ENCODE measurements around the gene CRYZL1.

The CRYZL1 gene

DNA sequence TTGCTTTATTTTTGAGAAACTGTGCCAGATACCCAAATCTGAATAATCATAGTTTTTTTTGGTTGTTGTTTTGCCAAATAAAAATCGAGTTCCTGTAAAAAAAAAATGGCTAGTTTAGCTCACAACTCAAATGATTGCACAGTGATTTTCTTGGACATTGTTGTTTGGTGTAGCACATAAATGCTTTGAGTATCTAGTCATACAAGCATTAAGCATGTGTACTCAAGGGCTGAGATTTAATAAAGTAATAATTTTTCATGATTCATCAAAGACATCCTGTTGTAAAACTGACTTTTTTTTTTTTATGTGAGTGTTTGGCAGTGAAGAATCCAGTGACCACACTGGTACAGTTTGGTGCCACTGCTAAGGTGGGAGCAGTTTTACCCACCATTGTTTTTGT lies 19.6 kb upstream of the CRYZL1 start:
- no peak for DNase-seq (ENCODE audit: low read depth)

DNA sequence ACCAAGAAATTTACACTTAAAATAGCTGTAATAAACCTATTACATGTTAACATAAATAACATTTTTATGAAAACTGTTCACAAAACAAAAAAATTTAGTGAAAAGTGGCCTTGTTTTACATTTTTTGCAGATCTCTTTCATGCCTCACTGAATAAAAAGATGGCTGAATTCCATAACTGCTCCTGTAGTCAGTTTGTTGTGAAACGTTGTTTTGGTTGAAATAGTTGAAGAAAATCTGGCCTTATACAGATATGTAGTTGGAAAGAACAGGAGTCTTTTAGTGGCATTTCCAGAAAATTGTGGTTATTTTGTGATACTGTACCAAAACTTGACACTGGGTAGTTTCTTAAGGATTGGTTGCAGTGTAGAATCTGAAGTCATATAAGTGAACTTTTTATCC lies 18.9 kb upstream of the CRYZL1 start:
- no peak for DNase-seq (ENCODE audit: low read depth)

- DNase-seq (ENCODE audit: low read depth) = no peak
These were observed 18.0 kb upstream of the CRYZL1 start for GRCh38 chr21:33659568-33659949.

- DNase-seq (ENCODE audit: low read depth) = no peak
These were observed 17.5 kb upstream of the CRYZL1 start for GRCh38 chr21:33658919-33659567.

DNA sequence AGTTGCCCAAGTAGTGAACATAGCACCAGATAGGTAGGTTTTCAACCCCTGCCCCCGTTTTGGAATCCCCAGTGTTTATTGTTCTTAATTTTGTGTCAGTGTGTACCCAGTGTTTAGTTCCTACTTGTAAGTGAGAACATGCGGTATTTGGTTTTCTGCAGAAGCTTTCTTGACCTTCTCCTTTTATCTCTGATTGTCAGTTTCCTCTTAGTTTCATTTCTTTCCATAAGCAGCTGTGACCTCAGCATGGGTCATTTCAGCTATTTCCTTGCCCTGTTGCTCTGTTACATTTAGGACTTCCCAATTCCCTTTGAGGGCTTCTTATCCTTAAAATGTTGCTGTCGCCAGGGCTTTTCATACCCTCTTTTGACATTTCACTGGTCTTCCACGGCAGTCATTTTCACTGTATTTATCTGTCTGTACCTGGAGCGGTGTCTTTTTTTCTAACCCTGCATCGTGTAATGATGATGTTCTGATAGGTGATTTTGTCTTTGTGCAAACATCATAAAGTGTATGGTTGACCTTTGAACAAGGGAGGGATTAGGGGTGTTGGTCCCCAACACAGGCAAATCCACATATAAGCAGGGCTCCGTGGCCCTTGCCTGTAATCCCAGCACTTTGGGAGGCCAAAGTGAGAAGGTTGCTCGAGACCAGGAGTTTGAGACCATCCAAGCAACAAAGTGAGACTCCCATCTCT lies 15.7 kb upstream of the CRYZL1 start:
- DNase-seq (ENCODE audit: low read depth) = no peak

DNA sequence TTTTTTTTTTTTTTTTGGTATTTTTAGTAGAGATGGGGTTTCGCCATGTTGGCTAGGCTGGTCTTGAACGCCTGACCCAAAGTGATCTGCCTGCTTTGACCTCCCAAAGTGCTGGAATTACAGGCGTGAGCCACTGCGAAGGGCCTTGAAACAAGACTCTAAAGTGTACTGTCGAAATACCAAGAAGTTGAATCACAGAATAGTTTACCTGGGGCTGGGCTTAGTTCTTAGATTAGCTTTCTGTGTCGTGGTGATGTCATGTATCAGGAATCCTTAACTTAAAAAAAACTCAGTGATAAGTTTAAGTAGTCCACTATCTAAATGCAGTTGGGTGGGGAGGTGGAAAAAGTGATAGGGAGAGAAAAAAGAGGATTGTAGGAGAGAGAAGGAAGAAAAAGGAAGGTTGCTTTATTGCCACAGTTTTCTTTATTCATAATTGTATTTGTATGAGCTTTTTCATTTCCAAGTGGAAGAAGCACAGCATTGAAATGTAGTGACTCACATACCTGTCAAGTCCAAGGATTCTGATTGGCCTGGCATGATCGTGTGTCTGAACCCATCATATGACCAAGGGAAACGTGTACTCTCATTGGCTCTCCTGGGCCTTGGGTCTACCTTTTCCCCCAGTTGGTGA lies 14.2 kb upstream of the CRYZL1 start:
- DNase-seq (ENCODE audit: low read depth) = no peak

GRCh38 chr21:33654412-33654811 lies 12.9 kb upstream of the CRYZL1 start:
- DNase-seq (ENCODE audit: low read depth) = no peak

- DNase-seq (ENCODE audit: low read depth) = no peak
These were observed 10.6 kb upstream of the CRYZL1 start for GRCh38 chr21:33651965-33652680.

GRCh38 chr21:33650929-33651509 lies 9.5 kb upstream of the CRYZL1 start:
- no peak for DNase-seq (ENCODE audit: low read depth)

DNA sequence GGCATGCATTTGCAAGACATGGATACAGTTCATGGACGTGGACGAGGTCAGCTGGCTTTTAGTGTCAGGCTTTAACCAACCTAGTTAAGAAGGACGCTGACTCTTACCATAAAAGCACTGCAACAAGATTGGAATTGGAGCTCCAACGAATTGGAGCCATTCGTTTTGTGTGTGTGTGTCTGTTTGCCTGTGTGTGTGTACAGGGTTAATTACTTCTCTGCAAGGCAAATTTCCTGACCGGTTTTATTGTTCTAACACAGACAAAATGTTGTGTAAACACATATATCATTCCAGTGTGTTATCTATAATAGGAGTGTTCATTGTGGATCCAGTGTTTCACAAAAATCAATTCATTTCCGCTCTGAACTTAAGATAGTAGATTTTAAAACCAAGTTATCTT lies 8.7 kb upstream of the CRYZL1 start:
- no peak for DNase-seq (ENCODE audit: low read depth)

GRCh38 chr21:33648555-33648954 lies 7.0 kb upstream of the CRYZL1 start:
- DNase-seq (ENCODE audit: low read depth) = no peak

DNA sequence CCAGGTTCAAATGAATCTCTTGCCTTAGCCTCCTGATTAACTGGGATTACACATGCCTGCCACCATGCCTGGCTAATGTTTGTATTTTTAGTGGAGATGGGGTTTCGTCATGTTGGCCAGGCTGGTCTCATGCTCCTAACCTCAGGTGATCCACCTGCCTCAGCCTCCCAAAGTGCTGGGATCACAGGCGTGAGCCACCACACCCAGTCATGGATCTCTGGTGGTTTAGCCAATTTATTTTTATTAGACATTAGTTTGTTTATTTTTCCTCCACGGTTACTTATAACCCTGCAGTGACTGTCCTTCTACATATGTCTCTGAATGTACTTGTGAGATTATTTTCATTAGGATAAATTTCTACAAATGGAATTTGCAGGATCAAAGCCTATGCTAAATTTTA lies 6.0 kb upstream of the CRYZL1 start:
- DNase-seq (ENCODE audit: low read depth) = no peak

DNA sequence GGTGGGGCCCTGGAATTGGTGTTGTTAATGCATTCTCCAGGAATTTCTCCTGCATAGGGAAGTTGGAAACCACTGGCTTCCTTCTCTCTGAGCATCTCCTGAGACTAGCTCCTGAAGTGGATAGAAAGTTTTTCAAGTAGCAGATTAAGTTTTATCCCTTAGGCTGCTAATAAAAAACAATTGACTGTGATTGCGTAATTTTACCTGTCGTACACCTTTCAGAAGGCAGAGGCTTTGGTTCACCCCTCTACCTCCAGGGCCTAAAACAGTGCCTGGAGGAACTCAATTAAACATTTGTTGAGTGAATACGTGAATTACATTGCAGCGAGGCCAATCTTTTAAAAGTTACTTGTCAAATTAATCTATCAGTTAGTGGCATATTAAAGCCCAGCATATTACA lies 4.2 kb upstream of the CRYZL1 start:
- no peak for DNase-seq (ENCODE audit: low read depth)

- DNase-seq (ENCODE audit: low read depth) = peak; percentile 73
These were observed 3.0 kb upstream of the CRYZL1 start for GRCh38 chr21:33644383-33645074.

- DNase-seq (ENCODE audit: low read depth) = no peak
These were observed 2.2 kb upstream of the CRYZL1 start for GRCh38 chr21:33643658-33644311.

DNA sequence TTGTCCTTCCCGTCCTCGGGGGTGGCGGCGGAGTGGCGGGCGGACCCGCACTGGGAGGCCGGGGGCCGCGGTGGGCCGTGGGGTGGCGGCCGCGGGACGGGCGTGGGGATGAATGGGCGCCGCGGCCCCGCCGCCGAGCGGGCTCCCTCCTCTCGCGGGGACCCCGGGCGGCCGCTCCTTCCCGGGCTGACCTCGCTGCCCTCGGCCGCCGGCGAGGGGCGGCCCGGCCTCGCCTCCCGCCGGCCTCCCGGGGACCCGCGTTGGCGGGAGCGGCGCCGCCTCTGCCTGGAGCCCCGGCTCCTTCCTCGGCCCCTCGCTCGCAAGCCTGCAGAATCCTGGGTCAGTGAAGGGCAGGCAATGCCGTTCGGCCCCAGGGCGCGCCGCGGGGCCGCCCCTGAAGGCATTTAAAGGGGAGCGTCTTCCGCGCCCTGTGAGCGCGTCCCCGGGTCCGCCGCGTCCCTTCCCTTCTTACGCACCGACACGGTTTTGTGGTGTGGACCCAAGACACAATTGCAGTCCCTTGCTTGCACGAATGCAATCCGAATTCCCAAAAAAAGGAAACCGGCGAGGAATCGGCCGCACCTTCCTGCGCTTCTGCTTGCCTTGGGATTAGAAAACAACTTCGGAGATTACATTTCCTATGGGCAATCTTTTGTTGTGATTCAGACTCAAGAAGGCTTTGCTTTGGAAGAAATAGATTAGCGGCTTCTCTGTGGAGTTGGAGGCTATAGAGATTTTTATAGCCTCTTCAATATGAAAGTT lies 1.5 kb upstream of the CRYZL1 start:
- DNase-seq (ENCODE audit: low read depth) = no peak

DNA sequence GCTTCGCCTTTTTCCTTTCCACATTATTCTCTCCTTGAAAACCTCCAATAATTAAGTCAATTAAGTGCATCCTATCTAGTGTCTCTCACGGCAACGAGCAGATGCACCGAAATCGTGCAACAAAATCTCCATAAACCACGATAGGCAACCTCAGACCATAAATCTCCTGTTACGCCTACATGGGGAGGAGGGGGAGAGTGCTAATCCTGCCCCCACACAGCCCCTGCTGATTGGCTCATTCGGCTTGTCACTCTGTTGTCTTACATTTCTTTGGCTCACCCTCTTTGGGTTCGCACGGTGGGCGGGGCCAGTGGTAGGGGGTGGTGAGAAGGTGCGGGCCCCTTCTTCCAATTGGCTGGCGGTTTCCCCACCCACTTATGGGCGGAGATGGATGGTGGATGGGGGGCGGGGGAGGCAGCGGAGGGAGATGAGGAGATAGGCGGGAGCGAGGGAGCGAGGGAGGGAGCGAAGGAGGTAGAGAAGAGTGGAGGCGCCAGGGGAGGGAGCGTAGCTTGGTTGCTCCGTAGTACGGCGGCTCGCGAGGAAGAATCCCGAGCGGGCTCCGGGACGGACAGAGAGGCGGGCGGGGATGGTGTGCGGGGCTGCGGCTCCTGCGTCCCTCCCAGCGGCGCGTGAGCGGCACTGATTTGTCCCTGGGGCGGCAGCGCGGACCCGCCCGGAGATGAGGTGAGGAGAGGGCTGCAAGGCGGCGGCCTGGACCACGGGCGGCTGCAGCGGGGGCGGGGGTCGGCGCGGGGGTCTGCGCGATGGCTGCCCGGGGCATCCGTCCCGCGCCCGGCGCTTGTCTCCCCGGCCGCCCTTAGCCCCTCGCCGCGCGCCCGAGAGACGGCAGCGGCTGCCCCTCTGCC lies 720 bp upstream of the CRYZL1 start, which contains the start of gene ITSN1:
Gene ITSN1, plus strand, starts transcription at position 475 of the 869 bp plus-strand sequence. CDS start 76,328 bp downstream, outside the sequence.
- peak; percentile 99 for DNase-seq (ENCODE audit: low read depth)

DNA sequence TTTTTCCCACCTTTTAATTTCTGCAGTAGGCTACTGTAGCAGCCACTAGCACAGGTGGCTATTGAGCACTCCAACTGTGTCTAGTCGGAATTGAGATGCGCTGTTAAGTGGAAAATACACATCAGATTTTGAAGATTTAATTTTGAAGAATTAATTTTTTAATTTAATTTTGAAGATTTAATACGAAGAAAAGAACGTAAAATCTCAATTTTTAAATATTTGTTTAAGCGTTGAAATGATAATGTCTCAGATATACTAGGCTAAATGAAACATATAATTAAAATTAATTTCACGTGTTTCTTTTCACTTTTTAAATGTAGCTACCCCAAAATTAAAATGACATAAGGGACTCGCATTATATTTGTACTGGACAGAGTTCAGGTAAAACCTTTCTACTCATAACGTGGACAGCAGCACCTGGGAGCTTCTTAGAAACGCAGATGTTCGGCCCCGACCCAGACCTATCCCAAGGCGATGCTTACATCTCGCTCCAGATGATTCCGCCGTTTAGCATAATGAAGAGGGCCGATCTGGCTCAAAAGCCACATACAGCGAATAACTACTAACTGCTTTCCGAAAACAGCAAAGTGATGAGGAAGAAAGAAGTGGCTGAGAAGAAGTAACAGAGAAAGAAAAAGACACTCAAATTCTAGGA lies 717 bp downstream of the CRYZL1 start:
- no peak for DNase-seq (ENCODE audit: low read depth)

- DNase-seq (ENCODE audit: low read depth) = no peak
These were observed 7.3 kb downstream of the CRYZL1 start for GRCh38 chr21:33634254-33634653.

All from GM04503 (cell line).